ENCODE measurements around the gene MTCL1.

The MTCL1 gene

DNA sequence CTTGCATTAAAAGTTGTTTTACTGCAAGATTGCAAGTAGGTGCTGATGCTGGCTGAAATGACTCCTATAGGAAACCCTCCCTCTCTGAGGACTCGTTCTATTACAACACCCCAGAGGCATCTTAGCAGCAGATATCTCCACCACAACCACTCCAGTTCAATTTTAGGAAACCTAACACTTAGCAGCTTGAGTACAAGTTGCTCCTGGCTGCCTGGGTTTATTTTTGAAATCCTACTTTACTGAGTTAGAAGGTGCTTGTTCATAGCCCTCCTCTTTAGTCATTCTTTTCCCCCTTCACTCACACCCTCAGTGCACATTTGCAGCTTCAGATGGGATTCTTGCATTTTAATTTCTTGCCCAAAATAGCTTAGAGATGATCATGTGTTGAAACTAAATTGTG, 111.5 kb downstream of the MTCL1 start:
- DNase-seq, result no peak

- no peak for DNase-seq
Measured at GRCh38 chr18:8818982-8819381, 113.6 kb downstream of the MTCL1 start.

DNA sequence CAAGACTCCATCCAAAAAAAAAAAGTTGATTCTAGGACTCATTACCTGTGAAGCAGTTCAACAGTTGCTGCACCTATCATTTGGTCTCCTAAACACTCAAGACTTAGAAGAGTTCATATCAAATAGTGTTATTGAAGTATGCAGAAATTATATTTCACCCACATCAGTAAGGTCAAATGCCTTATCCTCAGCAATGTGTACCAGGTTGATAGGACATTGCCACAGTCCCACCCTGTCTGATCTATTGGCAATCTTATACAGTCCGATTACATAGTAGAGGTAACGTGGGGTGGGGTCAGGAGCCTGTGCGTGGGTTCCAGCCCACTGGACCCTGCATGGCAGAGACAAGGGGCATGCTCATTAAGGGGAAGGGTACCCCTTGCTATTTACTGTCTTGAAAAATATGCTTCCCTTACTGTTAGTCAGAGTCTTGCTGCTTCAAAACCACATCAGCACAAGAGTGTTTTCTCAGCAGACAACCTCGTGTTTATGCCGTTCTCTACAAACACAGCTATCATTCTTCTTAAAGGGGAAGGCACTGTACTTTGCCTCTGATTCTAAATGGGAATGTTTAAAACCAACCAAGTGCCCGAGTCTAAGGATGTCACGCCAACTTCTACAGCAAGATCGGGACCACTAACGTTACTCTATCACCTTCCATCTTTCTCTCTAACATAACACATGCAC, 115.2 kb downstream of the MTCL1 start:
- DNase-seq, result no peak

DNA sequence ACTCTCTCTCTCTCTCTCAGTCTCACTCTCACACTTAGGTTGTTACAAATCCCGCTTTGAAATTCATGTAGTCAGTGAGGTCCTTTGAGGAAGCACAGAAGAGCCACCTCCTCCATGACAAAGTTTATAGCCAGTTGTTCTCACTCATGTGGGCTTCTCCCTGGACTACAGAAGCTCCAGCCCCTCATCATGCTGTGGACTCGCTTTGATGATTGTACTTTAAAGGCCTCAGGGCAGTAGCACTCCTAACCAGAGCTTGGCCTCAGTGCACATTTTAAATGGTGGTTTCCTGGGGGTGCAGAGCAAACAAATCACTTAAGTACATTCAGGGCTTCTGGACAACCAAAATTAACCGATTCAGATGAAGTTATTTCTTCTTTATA, 115.7 kb downstream of the MTCL1 start:
- DNase-seq, result no peak

DNA sequence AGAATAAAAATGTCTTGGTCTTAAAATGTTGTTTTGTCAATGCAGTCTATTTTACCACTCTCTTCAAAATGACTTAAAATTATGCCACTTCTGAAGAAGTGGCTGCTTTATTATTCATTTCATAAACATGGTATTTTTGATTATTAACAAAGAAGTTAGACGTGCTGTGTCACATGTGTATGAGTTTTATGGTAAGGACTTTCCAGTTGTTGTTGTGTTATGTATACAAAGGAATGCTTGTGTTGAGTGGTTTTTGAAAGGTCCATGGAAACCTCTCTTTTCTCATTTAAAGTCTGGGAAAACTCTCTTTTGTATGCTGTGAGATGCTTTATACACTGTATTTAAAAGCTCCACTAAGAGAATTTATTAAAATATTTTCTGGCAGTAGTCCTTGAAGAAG, 116.2 kb downstream of the MTCL1 start:
- no peak for DNase-seq

GRCh38 chr18:8822643-8823042, 117.3 kb downstream of the MTCL1 start:
- DNase-seq, result no peak

DNA sequence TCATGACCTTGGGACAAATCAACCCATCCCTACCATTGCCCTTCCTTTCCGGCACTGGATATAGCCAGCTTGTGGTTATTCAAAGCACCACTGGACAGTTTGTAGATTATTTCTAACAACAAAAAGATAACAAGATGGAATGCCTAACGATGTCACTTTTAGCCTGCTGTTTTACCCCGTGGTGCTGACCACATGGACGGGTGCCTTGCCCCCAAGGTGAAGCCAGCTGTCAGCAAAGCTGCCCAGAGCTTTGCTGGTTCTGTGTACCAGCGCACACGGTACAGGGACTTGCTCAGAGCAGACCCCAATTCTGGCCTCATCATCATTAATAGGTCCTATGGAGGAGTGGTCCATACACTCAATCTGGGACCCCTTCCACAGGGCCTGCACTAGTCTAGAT, 118.2 kb downstream of the MTCL1 start:
- no peak for DNase-seq

DNA sequence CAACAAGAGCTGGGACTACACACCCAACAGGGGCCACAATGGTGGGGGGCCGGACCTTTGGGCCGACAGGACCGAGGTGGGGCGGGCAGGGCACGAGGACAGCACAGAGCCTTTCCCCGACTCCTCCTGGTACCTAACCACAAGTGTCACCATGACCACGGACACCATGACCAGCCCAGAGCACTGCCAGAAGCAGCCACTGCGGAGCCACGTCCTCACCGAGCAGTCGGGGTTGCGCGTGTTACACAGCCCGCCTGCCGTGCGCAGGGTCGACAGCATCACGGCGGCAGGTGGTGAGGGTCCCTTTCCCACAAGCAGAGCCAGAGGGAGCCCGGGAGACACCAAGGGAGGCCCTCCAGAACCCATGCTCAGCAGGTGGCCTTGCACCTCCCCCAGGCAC, 119.5 kb downstream of the MTCL1 start:
- no peak for DNase-seq

- no peak for DNase-seq
Measured at GRCh38 chr18:8825273-8825672, 119.9 kb downstream of the MTCL1 start.

GRCh38 chr18:8825729-8826375, 120.5 kb downstream of the MTCL1 start:
- DNase-seq, result no peak

GRCh38 chr18:8826514-8826913, 121.2 kb downstream of the MTCL1 start:
- no peak for DNase-seq

GRCh38 chr18:8826971-8827370, 121.6 kb downstream of the MTCL1 start:
- no peak for DNase-seq

DNA sequence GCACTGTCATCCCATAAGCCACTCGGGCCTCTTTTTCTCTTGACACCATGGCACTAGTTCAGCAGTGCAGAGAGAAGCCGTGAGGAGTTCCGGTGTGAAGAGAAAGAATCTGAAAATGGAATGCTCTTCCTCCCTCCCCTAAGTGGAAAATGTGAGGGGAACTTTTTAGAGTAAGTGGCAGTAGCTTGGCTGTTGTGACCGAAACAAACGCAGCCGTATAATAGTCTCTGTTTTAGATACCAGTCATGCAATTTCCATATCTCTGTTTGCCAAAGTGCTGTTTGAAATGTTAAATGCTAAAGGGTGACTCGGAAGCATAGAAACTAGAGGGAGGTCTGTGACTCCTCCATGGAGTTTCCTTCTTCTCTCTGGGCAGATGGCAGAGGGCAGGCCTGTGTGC, 122.9 kb downstream of the MTCL1 start:
- DNase-seq, result no peak

DNA sequence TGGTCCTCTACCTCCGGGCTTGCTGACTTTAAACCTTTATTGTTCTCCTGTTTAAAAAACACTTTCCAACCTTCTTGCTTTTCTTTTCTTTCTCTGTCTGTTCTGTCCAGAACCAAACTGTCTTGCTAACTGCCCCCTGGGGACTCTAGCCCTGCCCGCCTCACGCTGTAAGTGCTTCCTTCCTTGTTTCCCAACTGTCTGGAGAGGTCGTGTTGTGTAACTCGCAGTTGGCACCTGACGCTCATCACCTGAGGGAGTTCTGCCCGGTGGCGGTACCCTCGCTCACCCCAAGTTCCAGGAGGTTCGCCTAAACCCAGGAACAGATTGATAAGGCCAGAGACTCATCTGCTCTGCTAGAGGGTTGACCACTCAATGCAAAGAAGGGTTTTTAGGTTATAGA, 123.4 kb downstream of the MTCL1 start:
- DNase-seq, result no peak

DNA sequence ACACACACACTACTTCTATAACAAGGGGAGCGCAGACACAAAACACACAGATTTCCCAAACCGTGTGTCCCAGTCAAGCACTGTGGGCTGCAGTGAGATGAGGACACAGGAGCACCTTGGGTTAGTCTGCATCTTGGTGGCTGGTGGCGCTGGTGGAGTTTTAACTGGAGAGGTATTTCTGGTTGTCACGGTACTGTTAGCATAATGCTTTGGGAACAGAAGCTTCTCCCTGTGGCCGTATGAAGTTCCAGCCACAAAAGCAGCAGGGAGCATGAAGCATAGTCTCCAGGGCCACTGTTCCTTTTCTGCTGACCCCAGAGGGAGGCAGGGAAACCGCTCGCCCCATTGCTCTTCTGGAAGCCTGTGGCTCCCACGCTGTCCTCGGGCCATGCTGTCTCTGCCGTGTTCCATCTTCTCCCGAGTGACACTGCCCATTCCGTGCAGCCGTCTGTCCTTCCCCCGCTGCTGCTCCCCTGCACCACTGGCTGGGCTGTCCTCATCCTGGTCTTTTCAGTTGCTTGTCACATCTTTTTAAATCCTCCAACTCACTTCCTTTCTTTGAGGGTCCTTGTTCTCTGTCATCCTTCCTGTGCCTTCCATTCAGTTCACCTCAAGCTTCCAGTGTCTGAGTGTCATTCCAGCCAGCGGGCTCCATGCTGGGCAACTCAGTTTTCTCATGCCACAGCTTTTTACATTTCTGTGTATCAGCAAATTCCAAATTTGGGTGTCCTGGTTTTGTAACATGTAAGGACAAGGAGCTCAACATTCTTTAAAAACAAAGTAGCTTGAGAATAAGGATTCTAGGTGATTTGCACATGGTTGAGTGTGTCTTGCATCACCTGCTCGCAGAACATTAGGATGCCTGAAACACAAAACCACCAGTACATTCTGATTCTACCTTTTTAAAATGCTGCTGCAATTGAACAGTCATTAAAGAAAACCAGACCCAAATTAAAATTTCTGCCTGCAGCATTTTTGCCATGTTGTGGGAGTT, 125.0 kb downstream of the MTCL1 start:
- no peak for DNase-seq

DNA sequence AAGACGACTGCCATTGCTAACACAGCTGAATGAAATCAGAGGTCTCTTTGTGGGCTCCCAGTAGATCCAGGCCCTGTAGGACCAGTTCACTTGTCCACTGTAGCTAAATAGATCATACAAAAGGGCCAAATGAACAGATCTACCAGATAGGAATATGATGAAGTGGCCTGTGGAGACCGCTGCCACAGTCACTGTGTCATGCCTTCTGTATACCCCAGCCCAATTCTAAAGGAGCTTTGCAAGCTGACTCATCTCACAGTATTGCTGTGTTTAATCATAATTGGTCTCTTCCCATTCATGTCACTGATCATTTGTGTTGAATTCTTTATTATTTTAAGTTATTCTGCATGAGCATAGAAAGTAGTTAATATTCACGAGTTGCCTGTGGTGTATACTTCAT, 125.8 kb downstream of the MTCL1 start:
- DNase-seq, result no peak

DNA sequence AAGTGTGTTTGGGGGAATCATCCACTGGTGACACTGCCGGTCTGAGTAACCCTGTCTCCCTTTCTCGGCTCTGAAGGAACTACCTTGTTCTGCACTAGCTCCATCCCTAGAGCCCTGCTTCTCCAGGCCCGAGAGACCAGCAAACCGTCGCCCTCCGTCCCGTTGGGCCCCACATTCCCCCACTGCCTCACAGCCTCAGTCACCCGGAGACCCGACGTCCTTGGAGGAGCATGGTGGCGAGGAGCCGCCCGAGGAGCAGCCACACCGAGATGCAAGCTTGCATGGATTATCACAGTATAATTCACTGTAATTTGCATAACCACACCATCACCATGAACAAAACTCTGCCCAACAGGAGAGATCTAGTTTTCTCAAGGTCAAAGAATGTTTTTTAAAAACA, 126.2 kb downstream of the MTCL1 start:
- DNase-seq, result no peak

- DNase-seq, result no peak
Measured at GRCh38 chr18:8833480-8833879, 128.1 kb downstream of the MTCL1 start.

DNA sequence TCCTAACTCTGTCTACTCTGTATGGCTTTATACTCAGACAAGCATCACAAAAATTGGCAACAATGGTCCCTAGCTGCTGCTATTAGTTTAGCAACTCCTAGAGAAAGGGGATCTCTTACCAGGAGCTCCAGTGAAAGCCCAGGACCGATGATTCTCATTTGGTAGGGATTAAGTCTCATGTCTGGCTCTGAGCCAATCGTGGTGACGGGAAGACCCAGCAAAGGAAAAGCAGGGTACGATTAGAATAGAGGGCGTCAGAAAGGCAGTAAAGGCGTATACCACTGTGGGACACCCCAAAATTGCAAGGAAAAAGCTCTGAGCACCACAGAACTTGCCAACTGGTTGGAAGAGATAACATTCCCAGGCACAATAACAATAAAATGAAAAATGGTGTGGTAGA, 129.5 kb downstream of the MTCL1 start:
- no peak for DNase-seq

- DNase-seq, result no peak
Measured at GRCh38 chr18:8835521-8835953, 130.2 kb downstream of the MTCL1 start.

DNA sequence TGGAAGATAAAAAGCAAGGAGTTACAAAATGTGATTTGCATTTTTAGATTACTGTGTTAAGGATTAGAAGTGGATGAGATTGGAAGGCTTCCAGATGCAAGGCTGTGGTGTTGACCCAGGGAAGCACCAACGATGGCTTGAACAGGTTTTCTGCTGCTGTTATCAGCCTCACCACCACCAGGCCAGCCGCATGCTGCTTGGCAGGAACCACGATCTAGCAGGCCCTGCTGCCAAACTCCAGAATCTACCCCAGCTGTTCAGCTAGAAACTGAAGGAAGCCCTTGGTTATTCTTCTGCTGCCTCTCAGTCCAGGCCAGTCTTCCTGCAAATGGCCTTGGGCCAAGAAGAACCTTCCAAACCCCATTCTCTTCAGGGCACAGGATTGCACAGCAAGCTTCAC, 133.9 kb downstream of the MTCL1 start:
- no peak for DNase-seq

- no peak for DNase-seq
Measured at GRCh38 chr18:8841781-8842485, 136.6 kb downstream of the MTCL1 start.

- DNase-seq, result no peak
Measured at GRCh38 chr18:8842506-8842905, 137.2 kb downstream of the MTCL1 start.
